Inflammatory macrophage treated with lipopolysaccharide for 4 hours (primary cell): ENCODE measurements around the gene MBTD1.

Experiments
- DNase-seq: peaks from one replicate; pipeline ENCODE4 v3.0.0-alpha.2; 2020

Gene MBTD1

GRCh38 chr17:51142597-51142996, 117.3 kb downstream of the MBTD1 start:
- DNase-seq = no peak

- DNase-seq = no peak
These were observed 123.9 kb downstream of the MBTD1 start for GRCh38 chr17:51135956-51136355.

GRCh38 chr17:51133365-51133764, 126.5 kb downstream of the MBTD1 start:
- DNase-seq = no peak

GRCh38 chr17:51132964-51133319, 126.9 kb downstream of the MBTD1 start:
- peak; percentile 42 for DNase-seq

GRCh38 chr17:51128076-51128475, 131.8 kb downstream of the MBTD1 start:
- DNase-seq = peak; percentile 88
